Measurements from ENCODE around the gene SGSH.
"Not testable (repeated sequence)": the region's sequence is repeated elsewhere in the genome, so short reads cannot be mapped to it uniquely, and the experiment has no call there.

The SGSH gene

DNA sequence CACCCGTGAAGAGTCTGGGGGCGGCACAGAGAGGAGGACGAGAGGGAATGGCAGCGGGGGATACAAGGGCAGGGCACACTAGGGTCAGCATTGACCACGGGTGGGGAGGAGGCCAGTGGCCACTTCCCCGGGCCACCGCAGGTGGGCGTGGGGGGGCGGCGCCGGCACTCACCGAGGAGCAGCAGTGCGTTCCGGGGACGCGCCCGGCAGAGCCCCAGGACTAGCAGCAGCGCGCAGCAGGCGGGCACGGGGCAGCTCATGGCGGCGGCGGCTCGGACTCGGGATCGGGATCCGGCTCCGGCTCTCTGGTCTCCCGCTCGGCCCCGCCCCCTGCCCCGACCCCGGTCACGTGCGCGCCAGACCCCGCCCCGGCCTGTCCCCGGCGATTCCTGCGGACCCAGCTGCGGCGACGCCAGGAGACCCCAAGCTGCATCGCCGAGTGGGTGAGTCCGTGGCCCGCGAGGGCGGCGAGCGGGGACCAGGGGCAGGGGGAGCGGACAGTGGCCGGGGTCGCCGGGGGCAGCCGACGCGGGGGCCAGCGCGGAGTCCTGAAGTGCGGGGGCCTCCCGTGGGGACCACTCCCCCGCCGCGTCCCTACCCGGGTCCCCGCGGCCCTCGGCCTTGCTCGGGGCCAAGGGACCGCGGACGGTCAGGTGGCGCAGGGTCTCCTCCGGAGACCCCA lies at the start of gene SGSH, which contains the start of gene SLC26A11:
Gene SGSH, minus strand, starts transcription at position 280 of the 682 bp plus-strand sequence. Its CDS starts 20 bp downstream, at position 260.
Gene SLC26A11, plus strand, starts transcription at position 374 of the 682 bp plus-strand sequence. CDS start 1,134 bp downstream, outside the sequence.
- ATAC-seq (peak; percentile 34), DNase-seq (peak; percentile 79)

GRCh38 chr17:80269405-80269807 lies 49.3 kb upstream of the SGSH start:
- ATAC-seq (no peak), DNase-seq (no peak)

GRCh38 chr17:80268427-80268826 lies 48.3 kb upstream of the SGSH start:
- ATAC-seq, result no peak
- no peak for DNase-seq

DNA sequence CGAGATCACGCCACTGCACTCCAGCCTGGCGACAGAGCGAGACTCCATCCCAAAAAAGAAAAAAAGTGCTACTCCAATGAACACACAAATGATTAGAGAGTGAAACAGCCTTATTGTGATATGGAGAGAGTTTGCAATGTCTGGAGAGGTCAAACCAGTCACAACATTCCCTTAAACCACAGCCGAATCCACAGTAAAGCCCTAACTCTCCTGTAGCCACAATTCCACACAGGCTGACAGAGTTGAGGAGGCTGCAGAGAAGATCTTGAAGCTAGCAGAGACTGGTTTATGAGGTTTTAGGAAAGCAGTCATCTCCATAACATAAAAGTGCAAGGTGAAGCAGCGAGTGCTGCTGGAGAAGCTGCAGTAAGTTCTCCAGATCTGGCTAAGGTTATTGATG lies 47.3 kb upstream of the SGSH start:
- no peak for ATAC-seq
- DNase-seq, result no peak

DNA sequence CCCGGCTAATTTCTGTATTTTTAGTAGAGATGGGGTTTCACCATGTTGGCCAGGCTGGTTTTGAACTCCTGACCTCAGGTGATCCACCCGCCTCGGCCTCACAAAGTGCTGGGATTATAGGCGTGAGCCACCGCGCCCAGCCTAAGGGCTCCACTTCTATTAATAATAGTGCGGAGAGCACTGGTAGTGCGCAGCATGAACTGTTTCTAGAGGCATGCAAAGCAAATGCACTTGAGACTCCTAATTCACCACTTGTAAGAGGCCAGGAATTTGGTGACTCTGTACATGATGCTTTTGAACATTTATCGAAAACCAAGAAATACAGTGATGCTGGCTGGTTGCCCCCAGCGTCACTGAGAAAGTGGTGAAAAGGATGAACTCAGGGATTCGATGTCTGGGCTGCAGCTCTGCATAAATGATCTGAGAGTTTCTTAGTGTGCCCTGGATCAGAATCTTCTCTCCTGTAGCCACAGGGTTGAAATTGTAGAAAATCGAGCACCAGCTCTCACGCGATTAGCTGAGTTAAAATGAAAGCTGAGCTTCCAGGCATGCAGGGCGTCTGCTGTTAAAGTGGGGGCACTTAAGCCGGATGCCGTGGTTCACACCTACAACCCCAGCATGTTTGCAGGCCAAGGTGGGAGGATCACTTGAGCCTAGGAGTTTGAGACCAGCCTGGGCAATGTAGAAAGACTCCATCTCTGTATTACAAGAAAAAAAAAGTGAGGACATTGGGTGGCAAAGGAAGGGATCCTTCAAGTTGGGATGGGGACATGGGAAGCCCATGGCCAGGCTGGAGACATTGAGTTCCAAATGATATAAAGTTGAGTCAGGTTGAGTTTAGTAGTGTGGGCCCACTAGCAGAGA lies 45.3 kb upstream of the SGSH start:
- peak; percentile 50 for ATAC-seq

DNA sequence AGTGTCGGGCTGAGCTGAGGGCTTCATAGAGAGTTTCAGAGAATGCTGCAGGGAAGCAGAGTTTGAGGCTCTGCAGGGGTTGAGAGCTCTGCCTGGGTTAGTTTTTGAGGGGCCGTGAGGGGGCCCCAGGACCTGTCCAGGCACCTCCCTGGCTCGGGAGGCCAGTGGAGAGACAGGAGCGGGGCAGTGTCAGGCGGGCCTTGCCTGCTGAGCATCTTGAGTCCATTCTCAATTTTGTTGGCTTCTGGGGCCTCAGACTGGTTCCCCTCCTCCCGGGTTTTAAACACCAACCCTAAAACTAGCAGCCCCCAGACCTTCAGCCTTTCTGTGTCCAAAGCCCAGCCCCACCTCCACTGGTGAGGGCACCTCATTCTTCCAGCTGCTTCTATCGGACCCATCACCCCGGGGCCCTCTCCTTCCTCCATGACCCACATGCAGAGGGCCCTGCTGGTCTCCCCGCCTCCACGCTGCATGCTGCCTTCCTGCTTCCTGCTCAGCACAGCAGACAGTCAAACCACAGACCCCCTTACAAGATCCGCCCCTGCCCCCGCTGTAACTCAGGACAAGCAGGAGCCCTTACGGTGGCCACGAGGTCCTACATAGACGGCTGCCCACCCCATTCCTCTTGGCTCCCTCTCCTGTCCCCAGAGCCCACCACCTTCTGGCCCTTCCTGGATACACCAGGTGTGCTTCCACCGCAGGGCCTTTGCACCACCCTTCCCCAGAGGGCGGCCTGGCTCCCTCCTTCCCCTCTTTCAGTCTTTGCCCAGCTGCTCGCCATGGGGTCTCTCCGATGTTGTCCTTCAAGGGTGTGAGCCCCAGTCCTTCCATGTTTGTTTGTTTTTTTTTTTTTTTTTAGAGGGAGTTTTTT lies 44.3 kb upstream of the SGSH start:
- ATAC-seq (peak; percentile 8), DNase-seq (peak; percentile 71)

More for the DNA sequence above, 45.3 kb upstream of the SGSH start:
- DNase-seq, result peak; percentile 75

DNA sequence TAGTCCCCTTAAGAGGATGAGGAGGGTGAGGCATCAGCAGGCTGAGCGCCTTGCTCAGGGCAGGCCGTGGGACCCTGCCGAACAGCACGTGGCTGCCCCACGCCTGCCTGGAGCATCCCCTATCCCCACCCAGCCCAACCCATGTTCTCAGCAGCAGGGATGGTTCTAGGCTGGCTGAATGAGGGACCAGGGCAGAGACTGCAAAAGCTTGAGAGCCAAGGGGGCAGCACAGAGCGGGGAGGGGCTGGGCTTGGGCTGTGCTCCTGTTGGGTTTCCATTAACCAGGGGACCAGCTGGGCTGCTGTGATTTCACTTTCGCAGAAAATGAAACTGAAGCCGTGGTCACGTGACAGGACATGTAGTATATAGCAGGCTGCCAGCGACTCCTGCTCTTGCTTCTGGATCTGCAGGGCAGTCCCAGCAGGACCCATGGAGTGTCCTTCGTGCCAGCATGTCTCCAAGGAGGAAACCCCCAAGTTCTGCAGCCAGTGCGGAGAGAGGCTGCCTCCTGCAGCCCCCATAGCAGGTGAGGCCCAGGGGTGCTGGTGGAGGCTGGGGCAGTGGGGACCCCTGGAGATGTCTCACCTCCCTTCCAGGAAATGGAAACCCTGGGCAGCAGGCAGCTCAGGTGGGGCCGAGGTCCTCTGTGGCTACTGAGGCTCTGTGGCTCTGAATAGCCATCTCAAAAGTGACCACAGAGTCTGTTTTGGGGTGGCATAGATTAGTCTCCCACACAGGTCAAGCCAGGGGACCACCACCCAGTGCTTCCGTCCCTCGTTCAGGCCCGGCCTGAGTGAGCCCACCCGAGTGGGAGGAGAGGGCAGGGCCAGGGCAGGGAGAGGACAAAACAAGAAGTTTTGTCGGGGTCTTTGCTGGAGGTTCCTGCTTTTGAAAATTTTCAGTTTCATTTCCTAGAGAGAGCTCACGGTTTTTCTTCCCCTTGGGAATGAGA lies 43.4 kb upstream of the SGSH start:
- ATAC-seq, result peak; percentile 37
- peak; percentile 88 for DNase-seq

DNA sequence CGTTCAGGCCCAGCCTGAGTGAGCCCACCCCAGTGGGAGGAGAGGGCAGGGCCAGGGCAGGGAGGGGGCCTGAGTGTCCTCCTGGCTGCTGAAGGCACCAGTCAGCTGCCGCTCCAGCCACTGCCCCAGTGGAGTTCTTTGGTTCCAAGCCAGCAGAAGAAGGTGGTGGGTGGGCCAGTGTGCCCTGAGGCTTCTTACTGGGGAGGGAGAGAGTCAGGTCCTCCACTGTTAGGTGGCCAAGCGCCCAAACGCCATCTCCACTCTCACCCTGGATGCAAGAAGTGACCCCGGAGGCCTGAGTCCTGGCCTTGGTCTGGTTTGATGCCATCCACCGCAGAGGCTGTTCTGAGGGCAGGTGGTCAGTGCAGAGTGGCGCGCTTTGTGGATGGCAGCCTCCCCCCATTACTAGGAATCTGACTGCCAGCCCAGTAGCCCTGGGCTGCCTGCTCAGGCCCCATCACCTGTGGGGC lies 42.7 kb upstream of the SGSH start:
- ATAC-seq, result no peak
- DNase-seq, result no peak

DNA sequence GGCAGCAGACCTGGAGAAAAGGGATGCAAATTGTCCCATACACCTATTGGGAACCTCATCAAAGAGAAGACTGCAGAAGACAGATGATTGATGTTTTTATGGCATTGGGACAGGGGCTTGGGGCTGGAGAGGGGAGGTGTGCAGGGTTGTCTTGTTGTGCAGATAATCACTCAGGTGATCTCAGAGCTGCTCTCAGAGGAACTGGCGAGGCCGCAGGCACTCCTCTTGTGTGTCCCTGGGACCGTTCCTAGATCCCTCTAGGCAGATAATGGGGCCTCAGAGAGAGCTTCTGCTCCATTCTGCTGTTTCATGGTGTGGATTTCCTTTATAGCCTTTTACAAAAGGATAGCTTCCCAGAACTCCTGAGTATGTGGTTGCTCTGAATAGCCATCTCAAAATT lies 42.2 kb upstream of the SGSH start:
- ATAC-seq (no peak), DNase-seq (no peak)

DNA sequence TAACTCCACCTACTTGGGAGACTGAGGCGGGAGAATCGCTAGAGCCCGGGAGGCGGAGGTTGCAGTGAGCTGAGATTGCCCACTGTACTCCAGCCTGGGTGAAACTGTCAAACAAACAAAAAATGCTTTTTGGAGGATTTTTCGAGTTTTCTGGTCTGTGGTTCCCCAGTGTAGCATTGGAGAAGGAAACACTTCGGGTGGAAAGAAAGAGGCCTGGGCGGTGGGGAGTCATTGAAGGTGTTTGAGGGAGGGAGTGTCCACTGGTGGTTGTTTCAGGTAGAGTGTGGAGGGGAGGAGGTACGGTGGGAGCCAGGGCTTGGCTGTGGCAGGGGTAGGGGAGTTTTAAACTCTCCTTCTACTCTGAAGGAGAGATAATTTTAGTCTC lies 41.8 kb upstream of the SGSH start:
- DNase-seq (no peak), ATAC-seq (no peak)

DNA sequence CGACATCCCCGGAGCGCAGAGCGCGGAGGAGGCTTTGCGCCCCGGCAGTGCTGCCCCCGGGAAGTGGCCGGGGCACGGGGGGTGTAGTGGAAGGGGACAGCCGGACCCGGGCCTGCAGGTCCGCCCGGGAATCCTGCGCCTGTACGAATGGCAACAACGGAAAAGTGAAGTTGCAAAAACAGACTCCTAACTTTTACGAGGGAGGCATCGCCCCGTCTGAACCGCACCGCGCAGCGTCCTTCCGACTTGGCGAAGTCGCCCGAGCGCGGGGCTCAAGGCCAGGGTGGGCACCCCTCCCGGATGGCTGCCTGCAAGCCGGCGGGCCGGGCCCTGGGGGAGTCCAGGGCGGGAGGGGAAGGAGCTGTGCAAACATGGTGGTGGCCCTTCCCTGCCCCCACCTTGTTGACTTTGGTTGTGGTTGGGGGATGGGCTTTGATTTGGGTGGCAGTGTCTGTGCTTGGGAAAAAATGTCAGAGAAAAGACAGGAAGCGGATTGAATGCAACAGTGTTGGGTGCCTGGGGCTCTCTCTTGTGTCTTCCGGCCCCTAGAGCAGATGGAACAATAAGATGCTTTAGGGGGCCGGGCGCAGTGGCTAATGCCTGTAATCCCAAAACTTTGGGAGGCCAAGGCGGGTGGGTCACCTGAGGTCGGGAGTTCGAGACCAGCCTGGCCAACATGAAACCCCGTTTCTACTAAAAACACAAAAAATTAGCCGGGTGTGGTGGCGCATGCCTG lies 41.2 kb upstream of the SGSH start:
- ATAC-seq (peak; percentile 6), DNase-seq (peak; percentile 69)

- peak; percentile 68 for DNase-seq
- ATAC-seq, result peak; percentile 7
These were observed 40.6 kb upstream of the SGSH start, which contains the start of gene RNF213 for GRCh38 chr17:80260791-80261158. RNF213 (plus strand) TSS chr17:80260852; CDS start chr17:80263682, 2,830 bp downstream.

DNA sequence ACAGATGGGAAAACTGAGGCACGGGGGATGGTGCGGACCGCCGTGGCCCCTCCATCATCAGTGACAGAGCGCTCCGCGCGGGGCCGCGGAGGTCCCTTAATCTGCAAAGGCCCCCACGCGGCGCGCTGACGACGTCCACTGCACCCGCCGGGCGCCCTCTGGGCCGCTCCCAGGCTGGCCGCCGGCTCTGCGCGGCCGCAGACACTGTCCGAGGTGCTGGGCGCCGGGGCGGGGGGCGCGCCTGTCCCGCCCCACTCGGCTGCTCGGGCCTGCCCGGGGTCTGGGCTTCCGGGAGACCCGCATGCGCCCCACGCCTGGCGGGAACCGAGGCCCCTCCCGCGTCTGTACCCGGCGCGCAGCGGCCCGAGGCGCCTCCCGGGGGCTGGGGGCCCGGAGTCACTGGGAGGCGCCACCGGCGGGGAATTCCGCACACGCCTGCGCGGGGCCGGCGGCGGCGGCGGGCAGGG lies 40.0 kb upstream of the SGSH start:
- peak; percentile 30 for ATAC-seq
- DNase-seq, result peak; percentile 81

GRCh38 chr17:80259457-80260068 lies 39.4 kb upstream of the SGSH start:
- ATAC-seq (no peak), DNase-seq (no peak)

DNA sequence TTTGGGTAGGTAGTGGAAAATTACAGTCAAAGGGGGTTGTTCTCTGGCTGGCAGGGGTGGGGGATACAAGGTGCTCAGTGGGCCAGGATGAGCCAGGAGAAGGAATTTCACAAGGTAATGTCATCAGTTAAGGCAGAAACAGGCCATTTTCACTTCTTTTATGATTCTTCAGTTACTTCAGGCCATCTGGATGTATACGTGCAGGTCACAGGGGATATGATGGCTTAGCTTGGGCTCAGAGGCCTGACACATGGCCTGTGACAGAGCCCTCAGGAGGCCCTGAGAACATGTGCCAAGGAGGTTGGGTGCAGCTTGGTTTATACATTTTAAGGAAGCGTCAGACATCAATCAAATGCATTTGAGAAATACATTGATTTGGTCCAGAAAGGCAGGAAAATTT lies 38.2 kb upstream of the SGSH start:
- not testable (repeated sequence) for ATAC-seq, DNase-seq

DNA sequence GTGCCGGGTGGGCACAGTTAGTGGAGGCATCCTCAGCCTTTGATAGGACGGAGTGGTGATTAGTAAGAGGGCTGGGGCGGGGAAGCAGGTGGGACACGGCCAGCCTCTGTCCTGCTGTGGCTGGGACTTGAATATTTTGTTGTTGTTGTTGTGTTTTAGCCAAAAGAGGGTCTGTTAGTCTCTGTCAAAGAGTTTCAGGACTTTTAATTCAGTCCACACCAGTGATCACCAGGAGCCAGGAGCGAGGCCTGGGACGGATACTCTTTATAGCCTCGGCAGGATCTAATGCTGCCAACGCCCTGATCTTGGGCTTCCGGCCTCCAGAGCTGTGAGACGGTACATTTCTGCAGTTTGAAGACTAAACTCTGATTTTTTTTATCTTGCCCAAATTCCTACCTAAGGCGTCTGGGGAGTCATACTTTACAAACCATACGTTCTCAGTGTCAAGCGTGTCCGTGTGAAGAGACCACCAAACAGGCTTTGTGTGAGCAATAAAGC lies 37.6 kb upstream of the SGSH start:
- no peak for ATAC-seq
- DNase-seq, result no peak

DNA sequence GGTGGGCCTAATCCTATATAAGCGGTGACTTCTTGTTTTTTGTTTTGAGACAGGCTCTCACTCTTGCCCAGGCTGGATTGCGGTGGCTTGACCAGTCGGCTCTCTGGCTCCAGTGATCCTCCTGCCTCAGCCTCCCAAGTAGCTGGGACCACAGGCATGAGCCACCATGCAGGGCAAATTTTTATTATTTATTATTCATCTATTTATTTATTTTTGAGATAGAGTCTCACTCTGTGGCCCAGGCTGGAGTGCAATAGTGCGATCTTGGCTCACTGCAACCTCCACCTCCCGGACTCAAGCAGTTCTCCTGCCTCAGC lies 35.9 kb upstream of the SGSH start:
- DNase-seq (no peak), ATAC-seq (no peak)

- ATAC-seq (peak; percentile 58), DNase-seq (peak; percentile 55)
These were observed 34.5 kb upstream of the SGSH start for GRCh38 chr17:80254396-80255251.
